Small intestine (tissue), 7 donors: Measurements from ENCODE around the gene RBFOX1. TPM values are rescaled to one million over a fixed set of nuclear protein-coding genes. Genes with fewer than 3 reads are reported as not detected.

Experiments used
- DNase-seq, 2 donors: peaks; one replicate each; pipeline versions ENCODE4 v3.0.0 to v3.0.0-alpha.2; 2013
- FAIRE-seq: peaks from 2 replicates; lab custom pipeline; 2012; peaks lifted over from hg19 to GRCh38; lab: Jason Lieb, UNC
- H3K27ac ChIP-seq, 3 donors: one replicate each; pipeline ENCODE4 v1.5.1; 2013; ENCODE audit warnings: low read length in 2 of 3, mild to moderate bottlenecking in 2 of 3, control low read depth in 1 of 3, inconsistent platforms in 1 of 3, low read depth in 1 of 3, moderate library complexity in 1 of 3
- H3K27me3 ChIP-seq, 3 donors: one replicate each; pipeline ENCODE4 v1.6.1; 2013; ENCODE audit warnings: low read length in 3 of 3, inconsistent platforms in 1 of 3; ENCODE audit not compliant: control insufficient read depth in 3 of 3, insufficient read depth in 3 of 3
- H3K36me3 ChIP-seq, 3 donors: one replicate each; pipeline ENCODE4 v1.6.1; 2013; ENCODE audit warnings: low read length in 3 of 3, inconsistent platforms in 1 of 3, low read depth in 1 of 3, mild to moderate bottlenecking in 1 of 3, moderate library complexity in 1 of 3; ENCODE audit not compliant: control insufficient read depth in 3 of 3, insufficient read depth in 2 of 3
- H3K4me1 ChIP-seq, 3 donors: one replicate each; pipeline ENCODE4 v1.6.1; 2013; ENCODE audit warnings: low read length in 2 of 3, inconsistent platforms in 1 of 3, low read depth in 1 of 3, mild to moderate bottlenecking in 1 of 3, moderate library complexity in 1 of 3; ENCODE audit not compliant: control insufficient read depth in 3 of 3, insufficient read depth in 2 of 3
- H3K4me3 ChIP-seq, 3 donors: one replicate each; pipeline ENCODE4 v1.5.1; 2013; ENCODE audit warnings: low read length in 3 of 3, control low read depth in 1 of 3, inconsistent platforms in 1 of 3, low read depth in 1 of 3, mild to moderate bottlenecking in 1 of 3, moderate library complexity in 1 of 3
- H3K9me3 ChIP-seq, 2 donors: one replicate each; pipeline ENCODE4 v1.6.1; 2013; ENCODE audit warnings: low read depth in 1 of 2, low read length in 1 of 2; ENCODE audit not compliant: control insufficient read depth in 2 of 2, insufficient read depth in 1 of 2
- WGBS, 3 donors: extraction: QIAGEN DNeasy Blood & Tissue Kit; methylation state at CpG; one replicate each; pipeline ENCODE4 v1.1.7; 2013; 5-methylcytosine and 5-hydroxymethylcytosine counted together
- polyA plus RNA-seq, 4 donors: library from polyadenylated mRNA; stranded (reverse) in 3 of 4; unstranded in 1 of 4; fragments of 200-250 nt in 3 of 4; fragments of 120-200 nt in 1 of 4; gene quantifications; one replicate each; pipeline versions ENCODE4 v1.2.1 to v1.2.3, GENCODE V29; 2013
- donor health status: healthy with polysubstance abuse.
- donor health status: control.
- donor health status: control.
- donor health status: Bipolar disorder and iron deficiency.
- donor health status: healthy.

The RBFOX1 gene
- polyA plus RNA-seq, 4 donors = 0.30 to 0.87 (median 0.54) TPM; not detected in 1

DNA sequence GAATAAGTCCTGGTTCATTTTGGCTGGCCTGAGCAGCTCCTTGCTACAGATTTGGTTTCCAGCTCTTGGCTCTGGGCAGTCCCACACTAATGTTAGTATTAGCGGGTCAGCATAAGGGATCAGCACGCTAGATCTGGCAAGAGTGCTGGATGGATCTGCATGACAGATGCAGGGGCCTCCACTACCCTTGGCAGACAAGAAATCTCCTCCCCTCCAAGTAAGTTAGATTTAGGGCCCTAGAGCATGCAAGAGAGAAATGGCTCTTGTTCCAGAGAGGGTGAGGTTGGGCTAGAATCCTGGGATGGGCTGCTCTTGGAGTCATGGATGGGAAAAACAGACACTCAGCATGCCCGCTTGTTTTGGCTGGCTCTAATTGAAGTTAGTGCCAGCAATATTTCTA is 414.3 kb downstream of the RBFOX1 start:
- 76 to 86% (median 79%) methylated on average over 3 of the region's 3 CpGs for WGBS, 3 donors
- H3K9me3 ChIP-seq = no peaks in the 10 kb centered on the region
- H3K4me1 ChIP-seq = no peaks in the 10 kb centered on the region
- H3K27me3 ChIP-seq = no peaks in the 10 kb centered on the region
- DNase-seq (no peak), FAIRE-seq (no peak)
- no peak overlapping the region for H3K4me3 ChIP-seq
- H3K36me3 ChIP-seq = no peaks in the 10 kb centered on the region
- no peak overlapping the region for H3K27ac ChIP-seq

- H3K27me3 ChIP-seq = no peaks in the 10 kb centered on the region
- no peak for DNase-seq
Measured at GRCh38 chr16:7748522-7748921, 415.9 kb downstream of the RBFOX1 start.

GRCh38 chr16:7755347-7755882 is 422.8 kb downstream of the RBFOX1 start:
- WGBS, 3 donors = 35 to 63% (median 38%) methylated on average over 6 of the region's 6 CpGs
- H3K9me3 ChIP-seq = no peaks in the 10 kb centered on the region
- no peaks in the 10 kb centered on the region for H3K27me3 ChIP-seq
- DNase-seq (no peak), FAIRE-seq (no peak)
- H3K4me3 ChIP-seq = no peak overlapping the region
- no peak overlapping the region for H3K27ac ChIP-seq
- H3K36me3 ChIP-seq = no peaks in the 10 kb centered on the region
- H3K4me1 ChIP-seq = no peaks in the 10 kb centered on the region

More at GRCh38 chr16:7748522-7748921, 415.9 kb downstream of the RBFOX1 start:
- Histone ChIP-seq H3K27ac (no peak overlapping the region), H3K36me3 (no peaks in the 10 kb centered on the region), H3K4me3 (no peak overlapping the region), H3K9me3 (no peaks in the 10 kb centered on the region), H3K4me1 (no peaks in the 10 kb centered on the region)
- no peak for FAIRE-seq
- 55 to 61% (median 56%) methylated on average over 4 of the region's 4 CpGs for WGBS, 3 donors
